IPS-NIHi11 (cell line): ENCODE results near the gene ANKRD42.

Experiments
- DNase-seq: peaks from one replicate; pipeline ENCODE4 v3.0.0; 2012; ENCODE audit warnings: mixed read lengths, low spot score

ANKRD42 gene

GRCh38 chr11:83287631-83288030, 94.1 kb downstream of the ANKRD42 start:
- no peak for DNase-seq

GRCh38 chr11:83292709-83293456, 99.4 kb downstream of the ANKRD42 start:
- peak; percentile 69 for DNase-seq

GRCh38 chr11:83293457-83293774, 99.9 kb downstream of the ANKRD42 start:
- DNase-seq: no peak

- no peak for DNase-seq
Observed at GRCh38 chr11:83294208-83294607, 100.7 kb downstream of the ANKRD42 start.
